CD4-positive, alpha-beta T cell treated with Interleukin-17A for 4 hours (primary cell): Measurements from ENCODE around the gene TKT.

ENCODE experiments used
- DNase-seq: peaks from one replicate; pipeline ENCODE4 v3.0.0-alpha.2; 2020; ENCODE audit warnings: mixed read lengths

The TKT gene

DNA sequence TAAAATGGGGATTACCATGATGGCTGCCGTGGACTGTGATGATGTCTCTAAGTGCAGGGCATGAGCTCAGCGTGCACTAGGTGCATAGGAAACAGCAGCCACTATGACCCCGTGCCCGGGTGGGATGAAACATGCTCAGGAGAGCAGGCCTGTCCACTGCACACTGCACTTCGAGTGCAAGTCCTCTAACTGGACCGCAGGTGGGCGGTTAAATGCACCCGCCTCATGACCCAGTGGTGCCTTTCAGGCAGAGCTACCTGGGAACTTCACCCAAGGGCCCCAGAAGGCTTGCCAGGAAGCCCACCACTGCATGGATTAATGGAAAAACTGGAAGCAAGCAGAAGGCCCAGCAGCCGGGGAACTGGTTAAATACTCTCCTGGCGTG, 60.8 kb downstream of the TKT start:
- no peak for DNase-seq

DNA sequence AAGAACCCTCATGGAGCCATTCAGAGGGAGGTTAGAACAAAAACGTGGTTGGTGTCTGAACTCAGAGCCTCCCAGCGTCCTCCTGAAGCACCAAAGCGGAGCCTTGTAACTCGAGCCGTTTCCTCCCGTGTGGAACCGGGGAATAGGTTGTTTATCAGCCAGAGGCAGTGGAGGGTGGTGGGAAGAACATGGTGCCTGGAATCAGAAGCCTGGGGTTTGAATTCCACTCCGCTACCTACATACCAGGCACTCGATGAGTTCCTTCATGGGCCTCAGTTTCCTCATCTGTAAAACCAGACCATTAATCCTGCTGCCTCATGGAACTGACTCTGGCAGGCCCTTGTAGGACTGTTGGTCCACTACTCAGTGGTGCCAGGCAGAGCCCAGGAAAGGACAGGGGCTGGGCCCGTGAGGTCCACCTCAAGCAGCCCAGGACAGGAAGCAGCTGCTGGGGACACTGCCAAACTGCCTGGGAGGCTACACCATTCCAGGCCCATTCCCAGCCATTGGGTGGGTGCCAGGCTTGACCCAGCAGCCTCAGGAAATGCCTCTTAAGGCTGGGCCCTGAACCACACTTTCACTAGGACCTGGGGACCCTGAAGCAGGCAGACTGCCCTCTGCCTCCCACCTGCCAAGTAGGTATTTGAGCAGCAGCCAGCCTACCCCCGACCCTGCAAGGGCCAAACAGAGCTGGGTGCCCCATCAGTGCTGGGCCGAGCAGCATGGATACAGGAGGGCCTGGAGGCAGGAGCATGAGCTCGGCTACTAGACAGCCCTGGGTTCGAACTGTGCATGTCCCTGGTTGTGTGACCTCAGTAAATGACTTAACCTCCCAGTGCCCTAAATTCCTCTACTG, 61.4 kb downstream of the TKT start:
- no peak for DNase-seq

DNA sequence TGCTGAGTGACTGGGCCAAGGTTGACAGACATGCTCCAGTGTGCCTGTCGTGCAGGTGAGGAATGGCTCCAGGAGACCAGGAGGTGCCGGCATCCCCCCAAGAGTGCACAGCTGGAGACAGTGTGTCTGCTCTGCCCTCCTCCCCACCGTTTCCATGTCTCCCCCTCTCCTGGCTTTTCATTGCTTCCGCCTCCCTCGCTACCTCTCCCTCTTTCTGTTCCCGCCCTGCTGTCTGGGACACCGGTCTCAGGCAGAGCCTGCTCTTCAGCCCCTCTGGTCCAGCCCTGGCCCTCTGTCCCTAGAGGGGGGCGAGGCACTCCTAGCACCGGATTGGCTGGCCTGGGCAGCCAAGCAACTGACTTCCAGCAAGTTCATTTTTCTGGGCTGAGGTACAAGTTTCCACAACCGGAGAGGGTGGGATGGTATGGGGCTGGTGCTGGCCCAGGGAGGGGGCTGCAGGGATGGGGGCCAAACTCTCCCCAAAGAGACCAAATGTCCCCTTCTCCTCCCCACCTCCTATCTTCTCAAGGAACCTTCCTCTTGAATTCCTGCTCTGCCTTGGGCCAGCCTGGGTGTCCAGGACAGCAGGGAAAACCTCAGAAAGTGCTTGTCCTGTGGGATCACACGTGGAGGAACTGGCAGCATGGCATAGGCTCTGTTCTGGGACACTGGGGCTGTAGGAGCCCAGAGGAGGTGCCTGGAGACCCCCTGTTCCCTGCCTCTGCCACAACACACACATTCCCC, 62.2 kb downstream of the TKT start:
- DNase-seq, result no peak

DNA sequence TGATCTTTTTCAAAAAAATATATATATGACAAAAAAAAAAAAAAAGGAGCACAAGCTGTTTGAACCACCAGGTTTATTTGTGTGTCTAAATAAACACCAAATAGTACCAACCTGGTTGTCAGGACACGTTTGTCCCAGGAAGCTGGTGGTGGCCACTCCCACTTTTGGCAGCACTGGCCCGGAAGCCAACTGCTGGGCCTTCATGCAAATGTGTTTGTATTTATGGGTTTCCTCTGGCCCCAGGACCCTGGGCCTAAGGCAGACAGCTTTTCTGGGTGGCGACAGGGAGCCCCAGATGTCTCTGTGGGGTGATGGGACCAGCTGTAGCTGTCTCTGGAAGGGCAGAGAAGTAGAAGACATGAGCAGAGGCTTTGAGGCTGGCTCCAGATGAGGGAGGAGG, 63.2 kb downstream of the TKT start:
- no peak for DNase-seq

DNA sequence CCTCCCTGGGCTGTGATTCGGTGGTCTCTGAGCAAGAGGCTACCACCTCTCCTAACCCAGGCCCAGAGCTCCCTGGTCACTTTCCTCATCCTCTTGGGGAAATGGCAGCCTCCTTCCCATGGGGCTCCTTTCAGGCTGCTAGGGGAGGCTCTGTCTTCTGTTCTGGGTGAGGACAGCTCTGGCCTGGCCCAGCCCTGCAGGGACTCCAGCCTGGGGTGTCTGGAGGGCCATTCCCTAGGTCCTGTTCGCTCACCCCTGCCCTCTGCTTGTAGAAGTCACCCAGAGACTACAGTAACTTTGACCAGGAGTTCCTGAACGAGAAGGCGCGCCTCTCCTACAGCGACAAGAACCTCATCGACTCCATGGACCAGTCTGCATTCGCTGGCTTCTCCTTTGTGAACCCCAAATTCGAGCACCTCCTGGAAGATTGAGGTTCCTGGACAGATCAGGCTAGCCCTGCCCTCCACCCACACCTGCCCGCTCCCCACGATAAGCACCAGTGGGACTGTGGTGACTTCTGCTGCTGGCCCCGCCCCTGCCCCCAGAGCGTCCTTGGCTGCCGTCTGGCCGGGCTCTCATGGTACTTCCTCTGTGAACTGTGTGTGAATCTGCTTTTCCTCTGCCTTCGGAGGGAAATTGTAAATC, 63.9 kb downstream of the TKT start:
- no peak for DNase-seq

DNA sequence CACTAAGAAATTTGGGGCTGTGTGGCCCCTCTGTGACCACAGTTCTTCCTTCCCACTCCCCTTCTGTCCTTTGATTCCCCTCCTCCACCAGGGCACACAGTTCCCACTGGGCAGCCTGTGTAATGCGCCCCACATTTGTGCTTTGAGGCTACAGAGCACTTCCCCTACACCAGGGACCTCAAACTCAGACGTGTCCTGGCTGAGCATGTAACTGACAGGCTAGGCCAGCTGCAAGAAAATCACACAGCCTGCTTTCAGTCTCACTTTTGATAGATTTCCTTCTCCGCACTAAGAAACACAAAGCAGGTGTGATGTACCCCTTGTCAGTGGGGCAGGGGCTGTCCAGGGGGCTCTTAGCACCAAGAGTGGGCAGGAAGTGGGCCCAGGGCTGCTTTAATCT, 65.2 kb downstream of the TKT start:
- DNase-seq, result no peak

DNA sequence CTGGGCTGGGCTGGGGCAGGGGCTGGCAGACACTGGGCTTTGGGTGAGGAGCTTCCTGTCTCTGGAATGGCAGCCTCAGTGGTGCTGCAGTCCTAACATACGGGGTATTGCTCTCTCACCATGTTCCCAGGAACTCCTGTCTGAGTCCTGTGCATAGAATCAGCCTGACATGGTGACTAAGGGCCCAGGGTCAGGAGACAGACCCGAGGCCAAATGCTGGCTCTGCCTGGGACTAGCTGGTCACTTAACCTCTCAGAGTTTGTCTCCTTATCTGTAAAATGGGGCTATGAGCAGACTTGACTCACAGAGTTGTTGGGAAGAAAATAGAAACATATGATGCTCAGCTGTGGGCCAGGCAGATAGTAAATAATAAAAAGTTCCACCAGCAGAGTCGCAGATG, 66.5 kb downstream of the TKT start:
- no peak for DNase-seq

DNA sequence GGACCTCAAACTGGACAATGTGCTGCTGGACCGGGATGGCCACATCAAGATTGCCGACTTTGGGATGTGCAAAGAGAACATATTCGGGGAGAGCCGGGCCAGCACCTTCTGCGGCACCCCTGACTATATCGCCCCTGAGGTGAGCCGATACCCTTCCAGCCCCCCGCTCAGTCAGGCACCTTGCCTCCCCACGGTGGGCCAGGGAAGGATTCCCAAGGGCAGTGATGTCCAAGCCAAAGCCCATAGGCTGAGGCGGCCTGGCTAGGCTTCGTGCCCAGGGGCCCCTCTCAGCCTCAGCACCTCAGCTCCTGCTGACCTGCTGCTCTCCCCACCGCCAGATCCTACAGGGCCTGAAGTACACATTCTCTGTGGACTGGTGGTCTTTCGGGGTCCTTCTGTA, 67.1 kb downstream of the TKT start:
- no peak for DNase-seq

DNA sequence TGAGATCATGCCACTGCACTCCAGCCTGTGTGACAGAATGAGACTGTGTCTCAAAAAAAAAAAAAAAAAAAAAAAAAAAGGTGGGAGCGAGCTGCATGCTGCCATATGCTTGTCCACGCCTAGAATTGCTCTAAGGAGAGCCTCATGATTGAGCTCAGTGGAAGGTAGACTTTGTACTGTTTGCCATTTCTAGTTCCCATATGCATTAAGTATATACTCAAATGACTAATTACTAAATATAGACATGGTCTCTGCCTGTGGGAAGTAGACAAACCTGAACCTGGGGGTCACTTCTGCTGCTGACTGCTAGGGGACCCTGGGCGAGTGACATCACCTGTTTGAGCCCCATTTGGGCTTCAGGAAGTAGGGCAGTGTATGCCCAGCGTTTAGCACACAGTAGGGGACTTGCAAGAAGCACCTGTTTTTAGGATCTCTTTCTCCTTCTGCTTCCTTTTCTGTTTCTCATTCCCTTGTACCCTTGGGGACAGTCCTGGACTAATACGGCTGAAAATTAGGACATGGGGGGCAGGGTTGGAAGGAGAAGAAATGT, 67.6 kb downstream of the TKT start:
- DNase-seq, result no peak

DNA sequence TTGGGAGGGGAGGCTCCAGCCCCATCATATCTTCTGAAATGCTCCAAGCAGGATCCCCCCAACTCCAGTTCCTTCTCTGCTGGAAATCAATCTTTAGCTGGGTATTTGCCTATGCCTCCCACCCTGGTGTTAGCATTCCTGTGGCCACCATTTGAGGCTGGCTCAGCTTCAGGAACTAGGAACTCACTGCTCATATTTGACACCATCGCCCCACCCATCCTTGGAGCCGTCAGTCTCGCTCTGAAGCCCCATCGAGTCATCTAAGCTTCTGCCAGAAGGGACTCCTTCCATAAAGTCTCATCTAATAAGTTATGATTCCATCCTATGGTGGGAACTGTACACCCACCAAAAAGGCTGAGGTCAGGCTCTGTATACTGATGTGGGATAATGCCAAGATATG, 68.4 kb downstream of the TKT start:
- DNase-seq, result no peak

DNA sequence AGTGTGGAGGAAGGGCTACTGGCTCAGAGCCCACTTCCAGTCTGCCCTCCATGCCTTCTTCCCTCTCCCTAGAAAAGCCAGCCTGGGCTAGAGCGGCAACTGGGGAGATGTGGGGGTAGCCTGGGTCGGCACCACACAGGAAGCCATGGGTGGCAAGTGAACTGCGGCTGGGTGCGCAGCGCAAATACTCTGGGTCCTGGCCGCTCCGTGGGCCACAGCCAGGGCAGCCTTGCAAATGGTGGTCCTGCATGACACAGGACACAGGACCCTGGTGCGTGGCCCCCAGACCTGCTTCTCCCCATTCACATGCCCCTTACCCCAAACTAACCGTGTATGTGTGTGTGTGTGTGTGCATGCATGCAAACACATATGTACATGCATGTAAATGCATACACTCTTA, 69.1 kb downstream of the TKT start:
- DNase-seq, result no peak

DNA sequence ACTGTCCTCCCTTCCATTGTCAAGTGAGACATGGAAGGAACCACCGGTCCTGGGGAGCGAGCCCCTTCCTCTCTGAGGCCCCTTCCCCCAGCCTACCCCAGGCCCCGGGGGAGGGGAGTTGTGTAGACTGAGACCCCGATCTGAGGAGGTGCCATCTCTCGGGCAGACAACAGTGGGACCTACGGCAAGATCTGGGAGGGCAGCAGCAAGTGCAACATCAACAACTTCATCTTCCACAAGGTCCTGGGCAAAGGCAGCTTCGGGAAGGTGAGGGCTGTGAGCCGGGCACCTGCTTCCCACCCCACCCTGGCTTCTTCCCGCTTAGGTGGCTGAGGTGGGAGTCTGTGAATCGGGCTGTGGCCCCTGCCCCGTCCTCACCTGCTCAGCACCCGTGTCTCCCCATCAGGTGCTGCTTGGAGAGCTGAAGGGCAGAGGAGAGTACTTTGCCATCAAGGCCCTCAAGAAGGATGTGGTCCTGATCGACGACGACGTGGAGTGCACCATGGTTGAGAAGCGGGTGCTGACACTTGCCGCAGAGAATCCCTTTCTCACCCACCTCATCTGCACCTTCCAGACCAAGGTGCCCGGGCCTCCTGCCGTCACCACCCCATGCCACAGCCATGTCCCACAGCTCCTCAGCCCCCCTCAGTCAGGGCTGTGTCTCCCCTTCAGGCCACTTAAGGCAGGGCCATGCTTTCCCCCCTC, 69.9 kb downstream of the TKT start:
- DNase-seq, result no peak

DNA sequence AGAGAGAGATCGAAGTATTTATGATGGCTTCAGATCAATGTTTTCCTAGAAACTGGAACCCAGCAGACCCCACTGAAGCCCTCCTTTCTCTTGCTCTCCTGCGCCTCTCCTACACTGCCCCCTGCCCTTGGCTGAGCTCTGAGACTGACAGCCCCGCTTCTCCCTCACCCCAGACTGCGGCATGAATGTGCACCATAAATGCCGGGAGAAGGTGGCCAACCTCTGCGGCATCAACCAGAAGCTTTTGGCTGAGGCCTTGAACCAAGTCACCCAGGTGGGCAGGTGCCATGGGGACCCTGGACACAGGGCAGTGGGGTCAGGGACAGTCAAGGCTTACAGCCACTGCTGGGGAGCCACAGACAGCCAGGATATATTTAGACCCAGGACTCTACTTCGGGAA, 71.1 kb downstream of the TKT start:
- DNase-seq, result no peak

DNA sequence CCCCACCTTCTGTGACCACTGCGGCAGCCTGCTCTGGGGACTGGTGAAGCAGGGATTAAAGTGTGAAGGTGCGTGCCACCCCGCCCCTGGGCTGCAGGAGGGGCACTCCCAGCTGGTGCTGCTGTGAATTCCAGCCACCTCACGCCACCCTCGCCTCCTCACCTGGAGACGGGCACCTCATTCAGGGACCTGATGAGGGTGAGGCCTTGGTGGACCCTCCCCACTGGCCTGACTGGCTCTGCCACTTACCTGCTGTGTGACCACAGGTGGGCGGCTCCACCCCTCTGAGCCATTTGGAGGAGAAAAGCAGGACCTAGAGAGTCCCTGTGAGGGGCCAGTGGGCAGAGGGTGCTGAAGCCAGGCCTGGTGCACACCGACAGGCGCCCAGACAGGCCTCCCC, 72.3 kb downstream of the TKT start:
- DNase-seq, result no peak

DNA sequence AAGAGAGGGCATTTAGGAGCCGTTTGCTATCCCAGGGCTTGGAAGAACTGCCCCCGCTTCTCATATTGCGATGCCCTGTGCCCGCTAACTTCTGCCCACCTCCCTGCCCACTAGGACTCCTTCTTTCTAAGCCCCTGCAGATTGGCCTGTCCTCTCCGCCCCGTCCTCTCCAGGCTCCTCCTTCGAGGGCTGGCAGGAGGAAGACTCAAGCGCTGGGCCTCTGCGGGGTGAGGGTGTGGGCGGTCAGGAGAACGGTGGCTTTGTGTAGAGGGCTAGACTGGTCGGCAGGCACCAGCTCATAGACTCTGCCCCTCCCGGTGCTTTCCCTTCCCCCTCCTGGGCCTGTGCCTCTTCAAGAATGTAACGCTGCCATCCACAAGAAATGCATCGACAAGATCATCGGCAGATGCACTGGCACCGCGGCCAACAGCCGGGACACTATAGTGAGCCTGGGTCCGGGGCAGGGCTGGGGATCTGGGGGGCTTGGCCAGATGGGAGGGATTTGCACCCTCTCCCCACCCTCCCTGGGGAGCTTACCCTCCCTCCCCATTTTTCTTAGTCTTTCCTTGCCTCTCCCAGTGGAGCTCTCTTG, 73.0 kb downstream of the TKT start:
- DNase-seq, result no peak

DNA sequence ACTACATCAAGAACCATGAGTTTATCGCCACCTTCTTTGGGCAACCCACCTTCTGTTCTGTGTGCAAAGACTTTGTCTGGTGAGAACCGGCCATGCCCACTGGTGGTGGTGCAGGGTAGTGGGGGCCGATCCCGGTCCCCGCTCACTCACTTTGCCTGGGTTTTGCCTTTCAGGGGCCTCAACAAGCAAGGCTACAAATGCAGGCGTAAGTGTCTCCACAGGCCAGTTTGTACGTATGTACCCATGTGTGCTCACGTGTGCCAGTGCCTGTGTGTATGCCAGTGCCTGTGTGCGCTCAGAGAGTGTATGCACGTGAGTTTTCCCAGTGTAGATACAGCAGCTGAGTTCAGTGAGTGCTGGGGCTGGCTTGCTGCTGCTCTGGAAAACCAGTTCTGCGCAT, 74.3 kb downstream of the TKT start:
- DNase-seq, result no peak

DNA sequence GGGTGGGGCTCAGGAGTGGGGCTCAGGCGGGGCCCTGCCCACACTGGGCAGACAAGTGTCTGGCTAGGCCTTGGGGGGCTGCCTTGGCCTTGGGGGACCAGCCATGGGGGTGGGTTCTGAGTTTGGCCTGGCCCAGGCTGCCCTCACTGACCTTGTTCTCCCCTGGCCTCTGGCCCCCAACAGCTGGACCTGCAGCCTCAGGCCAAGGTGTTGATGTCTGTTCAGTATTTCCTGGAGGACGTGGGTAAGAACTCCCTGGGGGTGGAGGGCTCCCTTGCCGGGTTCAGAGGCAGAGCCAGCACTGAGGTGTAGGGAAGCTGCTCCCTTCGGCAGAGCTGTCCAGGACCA, 74.8 kb downstream of the TKT start:
- DNase-seq, result no peak

DNA sequence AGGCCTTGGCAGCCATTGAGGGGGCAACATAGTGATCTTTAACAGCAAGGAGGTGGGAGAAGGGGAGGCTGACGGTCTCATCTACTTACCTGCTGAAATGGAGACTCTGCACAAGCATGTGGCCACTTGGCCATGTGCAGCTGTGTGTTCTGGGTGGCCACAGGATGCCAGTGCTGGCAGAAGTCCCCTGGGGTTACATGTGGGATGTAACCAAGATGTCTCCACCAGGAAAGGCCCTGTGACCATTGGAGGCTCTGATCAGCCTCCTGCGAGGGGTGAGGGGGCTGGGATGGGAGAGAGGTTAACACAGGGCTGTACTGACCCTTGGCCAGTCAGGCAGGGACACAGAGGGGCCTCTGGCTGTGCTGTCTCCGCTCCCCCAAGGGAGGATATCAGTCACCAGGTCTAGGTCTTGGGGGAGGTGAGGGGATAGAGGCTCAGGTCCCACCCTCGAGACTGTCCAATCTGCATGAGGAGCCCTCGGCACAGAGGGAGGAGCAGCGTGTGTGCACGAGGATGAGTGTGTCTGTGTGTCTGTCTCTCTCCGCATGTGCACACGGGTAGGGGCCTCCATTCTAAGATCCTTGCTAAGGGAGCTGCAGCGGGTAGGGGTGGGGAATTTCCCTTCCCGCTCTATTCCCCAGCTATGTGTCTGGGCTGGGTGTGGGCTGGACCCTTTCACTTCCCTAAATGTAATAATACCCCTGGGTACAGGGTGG, 75.4 kb downstream of the TKT start:
- no peak for DNase-seq

DNA sequence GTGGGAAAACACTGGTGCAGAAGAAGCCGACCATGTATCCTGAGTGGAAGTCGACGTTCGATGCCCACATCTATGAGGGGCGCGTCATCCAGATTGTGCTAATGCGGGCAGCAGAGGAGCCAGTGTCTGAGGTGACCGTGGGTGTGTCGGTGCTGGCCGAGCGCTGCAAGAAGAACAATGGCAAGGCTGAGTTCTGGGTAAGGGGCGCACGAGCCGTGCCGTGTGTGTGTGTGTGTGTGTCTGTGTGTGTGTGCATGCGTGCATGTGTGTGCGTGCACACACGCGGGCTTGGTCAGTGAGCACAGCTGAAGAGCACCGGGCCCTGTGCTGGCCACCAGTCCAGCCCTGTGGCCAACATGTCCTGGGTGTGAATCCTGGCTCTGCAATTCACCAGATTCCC, 76.2 kb downstream of the TKT start:
- no peak for DNase-seq

DNA sequence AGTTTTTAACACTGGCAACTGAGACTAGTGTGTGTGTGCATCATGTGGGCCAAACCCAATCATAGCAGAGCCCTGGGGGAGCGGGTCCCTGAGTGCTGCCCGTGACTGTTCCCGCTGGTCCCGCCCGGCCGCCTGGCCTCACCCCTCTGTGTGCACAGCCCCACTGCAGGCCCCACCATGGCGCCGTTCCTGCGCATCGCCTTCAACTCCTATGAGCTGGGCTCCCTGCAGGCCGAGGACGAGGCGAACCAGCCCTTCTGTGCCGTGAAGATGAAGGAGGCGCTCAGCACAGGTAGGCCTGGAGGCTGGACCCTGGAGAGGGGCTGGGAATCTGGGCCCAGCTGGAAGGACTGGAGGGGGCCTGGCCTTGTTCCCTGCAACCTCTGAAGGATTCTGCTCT, 77.6 kb downstream of the TKT start:
- DNase-seq, result no peak

DNA sequence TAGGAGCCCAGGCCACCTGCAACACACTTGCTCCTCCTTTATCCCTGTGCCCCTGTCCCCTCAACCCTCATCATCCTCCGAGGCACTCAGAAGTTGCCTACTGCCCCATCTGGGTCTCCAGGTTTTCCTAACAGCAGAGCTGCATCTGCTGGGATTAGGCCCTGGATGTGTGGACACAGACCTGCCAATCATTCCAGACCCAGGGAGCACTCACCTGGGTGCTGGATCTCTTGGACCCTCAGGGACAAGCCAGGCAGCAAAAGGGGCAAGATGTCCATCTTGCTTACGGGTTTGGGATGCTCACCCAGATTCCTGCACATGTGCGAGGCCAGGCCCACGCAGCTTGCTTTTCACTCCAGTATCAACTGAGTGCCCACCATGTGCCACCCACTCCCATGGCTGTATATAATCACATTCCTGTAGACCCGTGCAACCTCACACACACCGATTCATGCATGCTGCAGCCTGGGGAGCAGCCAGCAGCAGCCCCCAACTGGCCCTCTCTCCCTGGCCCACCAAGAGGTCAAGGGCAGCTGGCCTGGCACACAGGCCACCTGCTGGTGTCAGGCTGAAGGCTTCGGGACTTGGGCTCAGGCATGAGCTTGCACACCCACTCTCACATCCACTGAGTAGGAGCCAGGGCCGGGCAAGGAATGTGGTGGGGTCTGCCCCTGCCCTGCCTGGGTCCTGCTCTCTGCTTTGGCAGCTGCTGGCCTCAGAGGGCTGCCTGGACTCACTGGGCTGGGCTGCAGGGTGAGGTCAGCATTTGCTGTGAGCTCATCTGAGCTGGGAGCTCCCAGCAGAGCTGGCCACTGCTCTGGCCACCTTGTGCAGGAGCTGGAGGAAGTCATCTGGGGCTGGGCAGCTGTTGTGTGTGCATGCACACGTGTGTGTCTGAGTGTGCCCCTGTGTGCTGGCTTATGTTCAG, 79.9 kb downstream of the TKT start:
- no peak for DNase-seq
